GM18951 (cell line): ENCODE measurements around the gene DENND6B.

Source experiments
- POLR2A ChIP-seq: IDR thresholded peaks from 4 replicates; pipeline ENCODE4 v1.6.1; 2011; ENCODE audit warnings: mild to moderate bottlenecking; ENCODE audit not compliant: insufficient read length, insufficient read depth; ENCODE audit errors: extremely low read depth
- in situ Hi-C: fragments of 300-500 bp; cut with MboI; formaldehyde crosslinking; loops from one replicate; pipeline ENCODE4 v1.12.0; 2022; ENCODE audit warnings: low sequenced_read_pairs, mixed read lengths, inconsistent platforms; ENCODE audit not compliant: unreplicated experiment

The DENND6B gene

GRCh38 chr22:50278956-50279619 is 47.7 kb downstream of the DENND6B start:
- in situ Hi-C loops = loop anchor here (10.0 kb wide), 1 partner anchor 226 kb away; the partner anchor contains the start of genes LMF2 and NCAPH2
- TF ChIP-seq POLR2A = no peak

- in situ Hi-C loops = loop anchor here (10.0 kb wide), 1 partner anchor 226 kb away; the partner anchor contains the start of genes LMF2 and NCAPH2
These were observed 48.4 kb downstream of the DENND6B start for GRCh38 chr22:50278461-50278860.

GRCh38 chr22:50277761-50278160 is 49.1 kb downstream of the DENND6B start:
- in situ Hi-C loops = loop anchor here (10.0 kb wide), 1 partner anchor 227 kb away; the partner anchor contains the start of genes LMF2 and NCAPH2
- no peak for TF ChIP-seq POLR2A

More at GRCh38 chr22:50278461-50278860, 48.4 kb downstream of the DENND6B start:
- no peak for TF ChIP-seq POLR2A

- no peak for TF ChIP-seq POLR2A
- in situ Hi-C loops = loop anchor here (10.0 kb wide), 1 partner anchor 229 kb away; the partner anchor contains the start of genes LMF2 and NCAPH2
These were observed 50.7 kb downstream of the DENND6B start for GRCh38 chr22:50276143-50276542.

GRCh38 chr22:50275181-50276055 is 51.4 kb downstream of the DENND6B start:
- TF ChIP-seq POLR2A = no peak
- in situ Hi-C loops = loop anchor here (10.0 kb wide), 1 partner anchor 229 kb away; the partner anchor contains the start of genes LMF2 and NCAPH2

- no peak for TF ChIP-seq POLR2A
- in situ Hi-C loops = loop anchor here (5.0 to 10.0 kb wide), 2 partner anchors 53 to 230 kb away; partner anchors contain the start of genes DENND6B, LMF2 and NCAPH2
These were observed 52.0 kb downstream of the DENND6B start for GRCh38 chr22:50274771-50275170.

GRCh38 chr22:50274311-50274710 is 52.5 kb downstream of the DENND6B start:
- in situ Hi-C loops = loop anchor here (5.0 to 10.0 kb wide), 2 partner anchors 53 to 230 kb away; partner anchors contain the start of genes DENND6B, LMF2 and NCAPH2
- no peak for TF ChIP-seq POLR2A

GRCh38 chr22:50273781-50274180 is 53.0 kb downstream of the DENND6B start:
- in situ Hi-C loops = loop anchor here (5.0 to 10.0 kb wide), 2 partner anchors 54 to 231 kb away; partner anchors contain the start of genes DENND6B, LMF2 and NCAPH2

- in situ Hi-C loops = loop anchor here (5.0 to 10.0 kb wide), 2 partner anchors 54 to 231 kb away; partner anchors contain the start of genes DENND6B, LMF2 and NCAPH2
These were observed 53.5 kb downstream of the DENND6B start for GRCh38 chr22:50273352-50273751.

GRCh38 chr22:50272044-50272802 is 54.6 kb downstream of the DENND6B start:
- TF ChIP-seq POLR2A = no peak
- in situ Hi-C loops = loop anchor here (5.0 to 10.0 kb wide), 2 partner anchors 55 to 233 kb away; partner anchors contain the start of genes DENND6B, LMF2 and NCAPH2

- in situ Hi-C loops = loop anchor here (5.0 to 10.0 kb wide), 2 partner anchors 56 to 233 kb away; partner anchors contain the start of genes DENND6B, LMF2 and NCAPH2
- no peak for TF ChIP-seq POLR2A
These were observed 55.3 kb downstream of the DENND6B start for GRCh38 chr22:50271519-50271970.
